ENCODE results near the gene CAPN1. TPM values are rescaled to one million over a fixed set of nuclear protein-coding genes. Genes with fewer than 3 reads are reported as not detected.
A peak's percentile ranks its signal among the peaks of the same experiment; 100 is the strongest.

CAPN1 gene
- total and polyA plus RNA-seq, 9 of the 15 experiments (the other 6 are each of a cell fraction or from before 2014, with no cell fraction given) = 3.5 to 199 (median 61.6) TPM

- TF ChIP-seq REST (IDR thresholded peaks at IDR 0.05; ENCODE audit: borderline replicate concordance) (peak; percentile 75), REST (CRISPR knock-in tag; IDR thresholded peaks at IDR 0.05; ENCODE audit: low read depth) (no peak), TFAP4 (CRISPR knock-in tag; IDR thresholded peaks at IDR 0.05; ENCODE audit: borderline replicate concordance) (peak; percentile 47; the same call in 1 of the 2 replicates), HMGN3 (IDR thresholded peaks at IDR 0.05; ENCODE audit: borderline replicate concordance, extremely low read depth, insufficient read length, low read depth, low read length) (peak; percentile 29), HDAC2 (IDR thresholded peaks at IDR 0.05) (0 out of 2 replicates have a peak, but pooled peaks have one; percentile 36), CBFA2T2 (conservative IDR thresholded peaks at IDR 0.05) (no peak), ZNF274 (IDR thresholded peaks at IDR 0.05; ENCODE audit: borderline replicate concordance, low read depth, low read length) (no peak), MAZ (CRISPR knock-in tag; conservative IDR thresholded peaks at IDR 0.05 in 1 of 2, IDR thresholded peaks at IDR 0.05 in 1 of 2) (peak in 1 of 2 experiments; percentile 84; a peak in 3 of 4 replicates), MEF2A (IDR thresholded peaks at IDR 0.05; ENCODE audit: control insufficient read depth, low read depth, low read length) (no peak), RAD21 (CRISPR knock-in tag; conservative IDR thresholded peaks at IDR 0.05 in 1 of 2, IDR thresholded peaks at IDR 0.05 in 1 of 2) (peak; percentile 58 to 77), CTCF (IDR thresholded peaks at IDR 0.05 in 2 of 3, conservative IDR thresholded peaks at IDR 0.05 in 1 of 3; ENCODE audit: insufficient read depth in 2 of 3, low read depth in 1 of 3, low read length in 3 of 3) (peak; percentile 90 to 94 (median 91)), DEAF1 (CRISPR knock-in tag; IDR thresholded peaks at IDR 0.05) (peak; percentile 46)
These were observed 23.2 kb downstream of the CAPN1 start (continued) for GRCh38 chr11:65204646-65205601.

Measured in K562 (cell line).